Measurements from ENCODE around the gene MBD6.

- no peak for TF ChIP-seq POLR2AphosphoS5 (IDR thresholded peaks at IDR 0.05)
- TF ChIP-seq CTCF (IDR thresholded peaks at IDR 0.05), result no peak
Measured at GRCh38 chr12:57529831-57530230, 7.2 kb downstream of the MBD6 start.
